HepG2 (cell line): ENCODE data around the gene XRCC2.

ENCODE experiments used
- HOXD1 ChIP-seq: sonication (generic); formaldehyde crosslinking; IDR thresholded peaks from 2 replicates; pipeline ENCODE4 v1.5.0; 2020; ENCODE audit warnings: missing genetic modification reagents
- PRMT3 ChIP-seq: sonication (generic); formaldehyde crosslinking; IDR thresholded peaks from 2 replicates; pipeline ENCODE4 v1.8.1; 2022; ENCODE audit warnings: low read depth, mild to moderate bottlenecking, moderate library complexity, missing genetic modification reagents, borderline replicate concordance
- SMARCE1 ChIP-seq: fragments of 450-650 bp; IDR thresholded peaks from 2 replicates; pipeline ENCODE4 v1.6.1; 2017; ENCODE audit warnings: borderline replicate concordance
- SUZ12 ChIP-seq: fragments of 150-350 bp; IDR thresholded peaks from 2 replicates; pipeline ENCODE4 v1.6.1; 2014; ENCODE audit warnings: low read depth, low read length

GRCh38 chr7:152643979-152644559 is 31.9 kb downstream of the XRCC2 start:
- TF ChIP-seq SUZ12: no peak
- TF ChIP-seq SMARCE1: no peak
- TF ChIP-seq PRMT3 (CRISPR knock-in tag): no peak
- no peak for TF ChIP-seq HOXD1 (CRISPR knock-in tag)
